NB4 (cell line): ENCODE data around the gene JSRP1.

Source experiments
- DNase-seq: peaks from one replicate; pipeline ENCODE4 v3.0.0; 2010; ENCODE audit warnings: low read depth
- H3K4me3 ChIP-seq: one replicate; pipeline ENCODE4 v1.5.1; 2011; ENCODE audit warnings: mild to moderate bottlenecking, low read depth, low read length, moderate library complexity
- MYC ChIP-seq: IDR thresholded peaks from 2 replicates; pipeline ENCODE4 v1.6.1; 2011; ENCODE audit warnings: low read depth, low read length
- POLR2A ChIP-seq: IDR thresholded peaks from 2 replicates; pipeline ENCODE4 v1.6.1; 2011; ENCODE audit warnings: mild to moderate bottlenecking; ENCODE audit not compliant: insufficient read length; ENCODE audit errors: extremely low read depth
- TF ChIP-seq, protein P1 (sequence below): IDR thresholded peaks from 2 replicates; pipeline ENCODE4 v1.6.1; 2011; ENCODE audit warnings: low read depth, low read length
- TF ChIP-seq, protein P2 (sequence below): IDR thresholded peaks from one replicate; pipeline ENCODE4 v1.5.1; 2012; ENCODE audit warnings: low read depth, low read length

Gene JSRP1

DNA sequence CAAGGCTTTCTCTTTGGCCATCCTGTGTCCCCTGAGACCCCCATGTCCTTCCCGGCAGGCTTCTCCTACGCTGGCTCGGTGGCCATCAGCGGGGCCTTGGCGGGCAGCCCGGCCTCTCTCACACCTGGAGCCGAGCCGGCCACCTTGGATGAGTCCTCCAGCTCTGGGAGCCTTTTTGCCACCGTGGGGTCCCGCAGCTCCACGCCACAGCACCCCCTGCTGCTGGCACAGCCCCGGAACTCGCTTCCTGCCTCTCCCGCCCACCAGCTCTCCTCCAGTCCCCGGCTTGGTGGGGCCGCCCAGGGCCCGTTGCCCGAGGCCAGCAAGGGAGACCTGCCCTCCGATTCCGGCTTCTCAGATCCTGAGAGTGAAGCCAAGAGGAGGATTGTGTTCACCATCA is 34.3 kb downstream of the JSRP1 start:
- no peak for DNase-seq
- H3K4me3 ChIP-seq, result no peak overlapping the region
- TF ChIP-seq, protein P1, sequence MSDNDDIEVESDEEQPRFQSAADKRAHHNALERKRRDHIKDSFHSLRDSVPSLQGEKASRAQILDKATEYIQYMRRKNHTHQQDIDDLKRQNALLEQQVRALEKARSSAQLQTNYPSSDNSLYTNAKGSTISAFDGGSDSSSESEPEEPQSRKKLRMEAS, result no peak
- TF ChIP-seq MYC (no peak), POLR2A (no peak)
- TF ChIP-seq, protein P2, sequence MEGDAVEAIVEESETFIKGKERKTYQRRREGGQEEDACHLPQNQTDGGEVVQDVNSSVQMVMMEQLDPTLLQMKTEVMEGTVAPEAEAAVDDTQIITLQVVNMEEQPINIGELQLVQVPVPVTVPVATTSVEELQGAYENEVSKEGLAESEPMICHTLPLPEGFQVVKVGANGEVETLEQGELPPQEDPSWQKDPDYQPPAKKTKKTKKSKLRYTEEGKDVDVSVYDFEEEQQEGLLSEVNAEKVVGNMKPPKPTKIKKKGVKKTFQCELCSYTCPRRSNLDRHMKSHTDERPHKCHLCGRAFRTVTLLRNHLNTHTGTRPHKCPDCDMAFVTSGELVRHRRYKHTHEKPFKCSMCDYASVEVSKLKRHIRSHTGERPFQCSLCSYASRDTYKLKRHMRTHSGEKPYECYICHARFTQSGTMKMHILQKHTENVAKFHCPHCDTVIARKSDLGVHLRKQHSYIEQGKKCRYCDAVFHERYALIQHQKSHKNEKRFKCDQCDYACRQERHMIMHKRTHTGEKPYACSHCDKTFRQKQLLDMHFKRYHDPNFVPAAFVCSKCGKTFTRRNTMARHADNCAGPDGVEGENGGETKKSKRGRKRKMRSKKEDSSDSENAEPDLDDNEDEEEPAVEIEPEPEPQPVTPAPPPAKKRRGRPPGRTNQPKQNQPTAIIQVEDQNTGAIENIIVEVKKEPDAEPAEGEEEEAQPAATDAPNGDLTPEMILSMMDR, result no peak

DNA sequence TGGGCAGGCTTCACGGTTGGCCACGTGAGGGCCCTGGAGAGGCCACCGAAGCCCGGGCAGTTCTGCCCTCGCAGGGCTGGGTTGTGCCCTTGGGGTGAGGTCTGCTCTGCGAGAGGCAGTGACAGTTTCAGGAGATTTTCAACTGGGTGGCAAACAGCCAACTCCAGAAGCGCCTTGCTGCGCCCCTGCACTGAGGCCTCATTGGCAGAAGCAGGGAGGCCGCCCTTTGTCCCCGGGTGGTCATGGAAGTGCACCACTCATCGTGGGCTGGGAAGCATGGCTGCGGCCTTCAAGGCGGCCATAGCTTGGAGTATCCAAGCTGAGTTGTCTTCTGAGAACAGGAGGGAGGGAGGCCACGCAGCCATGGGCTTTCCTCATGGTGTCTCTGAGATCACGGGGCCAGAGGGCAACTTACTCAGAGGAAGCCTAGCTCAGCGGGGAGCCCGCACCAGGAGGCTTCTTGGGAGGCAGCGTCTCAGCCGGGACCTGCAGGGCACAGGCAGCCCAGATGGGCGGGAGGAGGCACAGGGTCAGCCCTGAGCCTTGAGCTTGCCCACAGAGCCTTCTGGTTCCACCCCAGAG is 34.9 kb downstream of the JSRP1 start:
- peak; percentile 25 for DNase-seq
- H3K4me3 ChIP-seq, result no peak overlapping the region
- TF ChIP-seq MYC, result peak; percentile 7; the same call in 1 of the 2 replicates
- no peak for TF ChIP-seq POLR2A

DNA sequence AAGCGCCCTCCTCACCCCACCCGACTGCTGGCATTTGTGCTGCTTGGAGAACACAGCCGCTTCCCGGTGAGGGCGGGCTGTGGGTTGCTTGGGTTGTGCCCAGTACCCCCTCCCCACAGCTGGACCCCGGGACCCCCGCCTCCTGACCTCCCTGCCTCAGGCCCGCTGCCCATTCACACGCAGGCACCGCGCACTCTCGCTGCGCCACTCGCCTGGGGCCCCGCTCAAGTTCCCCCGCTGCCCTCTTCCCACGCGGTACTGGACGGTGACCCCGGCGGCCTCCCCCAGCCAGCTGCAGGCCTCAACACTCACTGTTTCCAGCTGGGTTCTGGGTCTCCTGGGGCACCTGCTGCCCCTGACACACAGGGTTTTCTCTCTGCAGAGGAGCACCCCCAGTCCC is 36.5 kb downstream of the JSRP1 start:
- no peak for TF ChIP-seq MYC
- TF ChIP-seq POLR2A, result no peak
- TF ChIP-seq, protein P2, result no peak
- TF ChIP-seq, protein P1, result no peak
- H3K4me3 ChIP-seq, result no peak overlapping the region
- DNase-seq, result no peak

DNA sequence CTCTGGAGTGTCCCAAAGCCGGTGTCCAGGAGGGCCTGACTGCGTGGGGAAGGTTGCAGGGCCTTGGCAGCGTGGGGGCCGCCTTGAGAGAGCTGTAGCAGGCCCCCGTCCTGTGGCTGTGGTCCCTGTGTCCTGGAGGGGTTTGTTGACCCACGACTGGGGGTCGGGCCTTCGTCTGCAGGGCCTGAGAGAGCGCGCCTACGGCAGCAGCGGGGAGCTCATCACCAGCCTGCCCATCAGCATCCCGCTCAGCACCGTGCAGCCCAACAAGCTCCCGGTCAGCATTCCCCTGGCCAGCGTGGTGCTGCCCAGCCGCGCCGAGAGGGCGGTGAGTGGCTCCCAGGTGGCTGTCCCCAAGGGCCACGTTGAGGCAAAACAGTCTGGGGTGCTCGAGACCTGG is 38.6 kb downstream of the JSRP1 start:
- H3K4me3 ChIP-seq, result no peak overlapping the region
- no peak for DNase-seq
- TF ChIP-seq, protein P2, result no peak
- TF ChIP-seq MYC, result no peak

DNA sequence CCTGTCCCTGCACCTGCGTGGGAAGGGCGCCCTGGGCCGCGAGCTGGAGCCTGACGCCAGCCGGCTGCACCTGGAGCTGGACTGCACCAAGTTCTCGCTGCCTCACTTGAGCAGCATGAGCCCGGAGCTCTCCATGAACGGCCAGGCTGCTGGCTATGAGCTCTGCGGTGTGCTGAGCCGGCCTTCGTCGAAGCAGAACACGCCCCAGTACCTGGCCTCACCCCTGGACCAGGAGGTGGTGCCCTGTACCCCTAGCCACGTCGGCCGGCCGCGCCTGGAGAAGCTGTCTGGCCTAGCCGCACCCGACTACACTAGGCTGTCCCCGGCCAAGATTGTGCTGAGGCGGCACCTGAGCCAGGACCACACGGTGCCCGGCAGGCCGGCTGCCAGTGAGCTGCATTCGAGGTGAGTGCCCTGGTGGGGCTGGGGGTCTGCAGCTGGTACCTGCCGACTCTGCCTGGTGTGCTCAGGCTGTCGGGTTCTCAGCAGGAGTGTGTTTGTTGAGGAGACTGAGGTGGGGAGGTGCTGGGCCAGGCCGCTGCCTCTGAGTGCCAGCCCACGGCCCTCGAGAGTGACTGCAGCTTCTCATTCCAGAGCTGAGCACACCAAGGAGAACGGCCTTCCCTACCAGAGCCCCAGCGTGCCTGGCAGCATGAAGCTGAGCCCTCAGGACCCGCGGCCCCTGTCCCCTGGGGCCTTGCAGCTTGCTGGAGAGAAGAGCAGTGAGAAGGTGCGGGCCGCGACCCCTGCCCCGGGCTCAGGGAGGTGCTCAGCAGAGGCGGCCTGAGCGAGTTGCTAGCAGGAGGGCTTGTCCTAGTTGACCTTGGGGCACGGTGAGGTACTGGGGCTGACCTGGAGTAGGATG is 39.6 kb downstream of the JSRP1 start:
- DNase-seq, result no peak
- no peak overlapping the region for H3K4me3 ChIP-seq
- TF ChIP-seq POLR2A (no peak), MYC (no peak)
- TF ChIP-seq, protein P2, result no peak
- TF ChIP-seq, protein P1, result no peak

DNA sequence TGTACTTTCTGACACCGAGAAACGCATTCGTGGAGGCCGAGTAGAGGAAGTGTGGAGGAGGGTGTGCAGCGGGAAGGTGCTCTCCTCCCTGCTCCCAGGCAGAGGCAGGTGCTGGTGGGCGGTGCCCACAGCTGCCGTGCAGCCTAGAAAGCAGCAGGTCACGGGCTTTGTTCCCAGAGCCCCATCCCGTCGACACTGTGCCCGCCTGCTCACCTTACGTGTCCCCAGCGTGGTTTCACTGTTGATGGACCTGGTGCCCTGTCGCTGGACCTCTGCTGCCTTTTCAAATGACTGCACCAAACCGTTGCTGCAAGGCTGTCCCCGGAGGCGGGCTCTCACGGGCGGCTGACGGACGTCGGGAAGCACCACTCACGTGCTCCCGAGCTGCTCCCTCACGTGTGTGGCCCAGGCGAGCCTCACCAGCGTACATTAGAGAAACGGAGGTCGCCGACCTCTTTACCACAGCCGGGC is 40.9 kb downstream of the JSRP1 start:
- DNase-seq, result no peak
- TF ChIP-seq, protein P2, result no peak
- no peak overlapping the region for H3K4me3 ChIP-seq
